Stimulated activated CD8-positive, alpha-beta memory T cell treated with anti-CD3 and anti-CD28 coated beads, Interleukin-2, amount 100 ng/mL, for 1 hour (primary cell): Measurements from ENCODE around the gene SCGB1A1.

Experiments
- DNase-seq, 2 donors: peaks; one replicate each; pipeline ENCODE4 v3.0.0-alpha.2; 2020; ENCODE audit warnings: low read depth in 2 of 2

SCGB1A1 gene

DNA sequence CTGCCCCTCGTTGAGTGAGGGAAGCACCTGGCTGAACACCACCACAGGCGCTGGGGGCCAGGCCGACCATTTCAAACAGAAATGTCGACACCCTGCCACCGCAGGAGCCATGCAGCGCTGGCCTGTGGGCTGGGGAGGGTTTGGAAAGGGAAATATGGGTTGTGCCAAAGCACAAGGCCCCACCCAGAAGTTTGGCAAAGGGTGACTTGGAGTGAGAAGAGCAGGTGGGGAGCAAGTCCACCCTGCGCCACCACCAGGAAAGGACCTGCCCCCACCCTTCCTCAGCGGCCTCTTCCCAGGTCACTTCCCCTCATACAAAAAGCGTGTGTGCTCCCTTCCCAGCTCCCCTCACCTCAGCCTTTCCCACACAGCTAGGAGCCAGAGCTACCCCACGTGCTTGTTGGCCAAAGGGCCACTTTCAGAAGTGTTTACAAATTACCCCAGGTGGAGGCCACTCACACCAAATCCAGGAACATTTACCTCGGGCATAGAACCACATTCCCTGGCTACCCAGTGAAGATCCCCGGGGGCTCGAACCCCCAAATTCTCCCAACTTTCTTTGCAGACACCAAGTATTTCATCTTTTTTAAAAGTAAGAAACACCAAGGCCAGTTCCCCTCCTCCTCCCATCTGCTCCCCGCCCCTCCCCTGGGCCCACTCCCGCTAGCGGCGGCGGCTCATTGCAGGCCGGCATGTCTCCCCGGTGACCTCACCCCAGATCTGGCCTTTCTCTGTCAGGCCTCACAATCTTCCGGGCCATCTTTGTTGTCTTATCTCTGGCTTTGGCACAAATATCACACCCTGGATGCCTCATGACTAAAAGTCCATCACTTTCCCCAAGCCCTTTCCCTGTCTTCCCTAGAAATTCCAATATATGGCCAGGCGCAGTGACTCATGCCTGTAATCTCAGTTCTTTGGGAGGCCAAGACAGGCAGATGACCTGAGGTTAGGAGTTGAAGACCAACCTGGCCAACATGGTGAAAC lies 20.5 kb upstream of the SCGB1A1 start:
- DNase-seq = no peak

DNA sequence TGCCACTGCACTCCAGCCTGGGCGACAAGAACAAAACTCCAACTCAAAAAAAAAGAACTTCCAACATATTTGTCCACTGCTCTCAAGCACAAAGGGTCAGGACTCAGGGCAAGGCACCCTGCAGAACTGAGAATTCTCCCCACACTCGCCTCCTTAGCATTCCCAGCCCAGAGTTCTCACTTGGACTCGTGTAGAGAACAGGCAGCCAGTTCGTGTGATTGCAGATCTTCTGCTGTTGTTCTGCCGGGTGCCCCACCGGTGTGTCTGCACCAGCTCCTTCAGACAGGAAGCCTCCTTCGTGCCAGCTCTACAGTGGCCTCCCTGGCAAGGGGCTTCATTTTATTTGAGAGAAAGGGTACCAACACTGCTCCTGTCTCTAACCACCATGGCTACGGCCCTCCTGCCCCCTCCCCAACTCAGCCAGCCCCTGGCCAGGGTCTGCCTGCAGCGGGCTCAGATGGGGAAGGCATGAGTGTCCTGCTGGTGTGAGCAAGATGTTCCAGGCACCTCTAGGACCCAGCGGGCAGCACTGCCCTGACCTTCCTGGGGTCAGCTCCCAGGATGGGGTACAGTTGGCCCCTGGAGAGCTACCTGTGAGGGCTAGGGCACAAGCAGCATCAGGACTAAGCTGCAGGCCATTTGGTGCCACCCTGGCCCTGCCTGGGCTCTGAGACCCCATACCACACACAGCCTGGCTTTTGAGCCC lies 19.5 kb upstream of the SCGB1A1 start:
- no peak for DNase-seq

- no peak for DNase-seq
Observed at GRCh38 chr11:62399878-62400266, 19.0 kb upstream of the SCGB1A1 start.

DNA sequence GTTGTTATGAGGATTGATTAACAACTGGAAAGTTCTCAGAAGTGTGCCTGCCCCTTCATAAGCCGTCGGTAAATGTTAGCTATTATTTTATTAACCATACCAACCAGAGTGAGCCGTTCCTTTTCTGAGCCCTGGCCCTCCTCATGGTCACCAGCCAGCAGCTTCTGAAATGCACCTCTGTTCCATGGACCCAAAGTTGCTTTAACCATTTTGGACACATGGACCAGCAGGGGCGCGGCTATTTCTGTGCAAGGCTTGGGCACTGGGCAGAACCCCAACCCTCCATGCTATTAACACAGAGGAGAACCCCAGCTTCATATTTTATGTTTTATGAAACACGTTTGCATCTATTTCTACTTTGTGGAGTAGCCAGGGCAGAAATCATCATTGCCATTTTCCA lies 18.6 kb upstream of the SCGB1A1 start:
- no peak for DNase-seq

DNA sequence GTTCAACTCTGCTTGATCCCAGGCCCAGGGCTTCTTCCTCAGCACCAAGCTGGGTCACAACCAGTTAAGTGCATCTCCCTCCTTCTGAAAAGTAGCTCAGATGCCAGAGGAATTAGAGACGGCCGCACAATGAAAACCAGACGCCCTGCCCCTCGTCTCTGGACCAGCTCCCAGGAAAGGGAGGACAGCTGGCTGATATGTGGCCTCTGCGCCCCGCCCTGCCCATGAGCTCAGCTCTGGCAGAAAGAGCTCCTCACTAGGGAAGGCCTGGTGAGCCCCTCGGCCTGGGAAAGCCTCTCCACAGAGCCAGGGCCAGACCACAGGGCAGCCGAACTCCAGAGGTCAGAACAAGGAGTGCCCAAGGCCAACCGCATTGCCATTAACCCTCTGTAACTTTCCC lies 18.1 kb upstream of the SCGB1A1 start:
- no peak for DNase-seq

- DNase-seq = no peak
Observed at GRCh38 chr11:62401356-62401755, 17.5 kb upstream of the SCGB1A1 start.

DNA sequence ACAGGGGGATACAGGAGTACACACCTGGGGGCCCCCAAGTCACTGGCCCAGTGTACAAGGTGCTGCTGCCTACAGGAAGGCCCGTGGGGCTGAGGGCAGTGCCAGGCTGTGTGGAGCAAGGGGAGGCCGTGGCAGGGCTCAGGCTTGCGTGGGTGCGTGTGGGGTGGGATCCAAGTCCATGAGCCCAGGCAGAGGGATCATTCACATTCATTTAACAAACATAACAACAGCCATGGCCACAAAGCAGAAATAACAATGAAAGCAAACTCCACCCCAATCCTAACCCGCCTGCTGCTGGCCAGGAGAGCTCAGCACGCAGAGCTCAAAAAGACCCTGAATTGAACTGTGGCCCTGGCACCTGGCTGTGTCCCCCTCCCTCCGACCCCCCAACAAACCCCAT lies 17.0 kb upstream of the SCGB1A1 start:
- DNase-seq = no peak

DNA sequence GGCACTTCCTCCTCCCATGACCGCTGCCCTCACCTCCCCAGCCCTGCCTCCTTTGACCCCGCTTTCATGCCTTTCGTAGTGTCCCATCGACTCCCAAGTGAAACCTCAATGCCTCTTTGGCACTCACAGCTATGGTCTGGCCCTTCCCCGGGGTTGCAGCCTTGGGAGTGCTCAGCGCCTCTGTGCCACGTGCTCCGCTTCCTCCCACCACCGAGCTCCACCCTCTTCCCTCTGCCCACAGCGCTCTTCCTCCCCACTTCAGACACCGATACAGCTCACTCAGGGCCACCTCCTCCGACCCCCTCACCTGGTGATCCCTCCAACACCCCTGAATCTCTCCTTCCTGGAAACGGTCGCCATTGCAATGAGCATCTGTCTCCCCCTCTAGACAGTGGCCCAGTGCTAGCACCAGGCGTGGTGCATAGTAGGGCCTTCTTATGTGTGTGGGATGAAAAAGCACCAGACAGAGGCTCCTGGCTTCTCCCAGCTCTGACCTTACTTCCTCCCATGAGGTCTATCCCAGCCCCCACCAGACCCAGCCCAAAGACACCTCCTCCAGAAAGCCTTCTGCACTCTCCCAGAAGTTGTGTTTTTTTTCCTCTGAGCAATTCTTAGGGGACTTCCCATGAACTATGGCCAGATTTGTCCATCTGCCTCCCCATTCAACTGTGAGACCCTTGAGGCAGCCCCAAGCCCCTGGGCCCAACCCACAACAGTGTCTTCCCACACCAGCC lies 16.4 kb upstream of the SCGB1A1 start:
- DNase-seq = peak in 1 of 2 donors; percentile 19

- DNase-seq = no peak
Observed at GRCh38 chr11:62402960-62403730, 15.7 kb upstream of the SCGB1A1 start.

GRCh38 chr11:62404435-62404834 lies 14.4 kb upstream of the SCGB1A1 start:
- DNase-seq = no peak

DNA sequence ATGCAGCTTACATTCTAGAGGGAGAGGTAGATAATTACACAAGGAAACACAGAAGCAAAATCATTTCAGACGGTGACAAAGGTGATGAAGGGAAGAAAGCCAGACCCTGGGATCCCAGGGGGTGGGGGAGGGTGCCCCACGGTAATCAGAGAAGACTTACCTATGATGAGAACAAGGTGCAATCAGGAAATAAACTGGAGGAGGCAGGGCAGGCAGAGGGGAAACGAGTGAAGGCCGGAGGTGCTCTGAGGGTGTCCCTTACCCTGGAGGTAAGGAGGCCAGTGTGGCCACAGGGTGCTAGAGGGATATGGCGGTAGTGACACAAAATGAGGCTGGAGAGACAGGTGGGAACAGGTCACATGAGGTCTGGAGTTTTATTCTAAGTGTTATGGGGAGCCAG lies 13.9 kb upstream of the SCGB1A1 start:
- no peak for DNase-seq

- no peak for DNase-seq
Observed at GRCh38 chr11:62406034-62406433, 12.8 kb upstream of the SCGB1A1 start.

DNA sequence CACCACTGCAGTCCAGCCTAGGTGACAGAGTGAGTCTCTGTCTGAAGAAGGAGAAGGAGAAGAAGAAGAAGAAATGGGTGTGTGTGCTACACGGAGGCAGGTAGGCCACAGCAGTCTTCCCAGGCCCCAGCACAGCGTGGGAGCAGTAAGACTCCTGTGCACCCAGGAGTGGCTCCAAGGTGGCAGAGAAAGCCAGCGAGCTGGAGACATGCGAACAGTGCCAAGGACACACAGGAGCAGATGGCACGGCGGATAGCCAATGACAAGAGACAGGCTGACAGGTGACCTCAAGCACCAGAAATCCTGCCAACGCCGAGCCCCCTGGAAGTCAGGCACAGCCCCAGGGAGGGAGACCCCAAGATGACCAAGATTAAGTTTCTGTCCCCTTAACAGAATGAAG lies 9.0 kb upstream of the SCGB1A1 start:
- DNase-seq = no peak

DNA sequence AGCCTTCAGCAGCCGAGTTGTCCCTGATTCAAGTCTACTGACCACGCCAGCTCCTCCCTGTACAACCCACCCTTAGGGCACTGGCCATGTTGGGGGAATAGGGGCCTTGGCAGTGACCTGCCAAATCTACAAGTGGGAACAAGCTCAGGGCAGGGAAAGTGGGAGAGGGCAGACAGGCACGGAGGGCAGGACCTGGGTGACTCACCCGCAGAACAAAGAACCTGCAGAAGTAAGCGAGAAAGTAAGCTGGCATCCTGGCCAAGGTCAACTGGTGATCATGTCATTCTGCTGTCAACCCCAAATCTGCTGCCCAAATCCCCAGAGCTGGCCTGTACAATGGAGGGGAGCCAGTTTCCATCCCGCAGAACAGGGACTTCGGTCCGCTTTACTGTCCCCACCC lies 7.9 kb upstream of the SCGB1A1 start:
- no peak for DNase-seq

- no peak for DNase-seq
Observed at GRCh38 chr11:62411524-62411923, 7.3 kb upstream of the SCGB1A1 start.

DNA sequence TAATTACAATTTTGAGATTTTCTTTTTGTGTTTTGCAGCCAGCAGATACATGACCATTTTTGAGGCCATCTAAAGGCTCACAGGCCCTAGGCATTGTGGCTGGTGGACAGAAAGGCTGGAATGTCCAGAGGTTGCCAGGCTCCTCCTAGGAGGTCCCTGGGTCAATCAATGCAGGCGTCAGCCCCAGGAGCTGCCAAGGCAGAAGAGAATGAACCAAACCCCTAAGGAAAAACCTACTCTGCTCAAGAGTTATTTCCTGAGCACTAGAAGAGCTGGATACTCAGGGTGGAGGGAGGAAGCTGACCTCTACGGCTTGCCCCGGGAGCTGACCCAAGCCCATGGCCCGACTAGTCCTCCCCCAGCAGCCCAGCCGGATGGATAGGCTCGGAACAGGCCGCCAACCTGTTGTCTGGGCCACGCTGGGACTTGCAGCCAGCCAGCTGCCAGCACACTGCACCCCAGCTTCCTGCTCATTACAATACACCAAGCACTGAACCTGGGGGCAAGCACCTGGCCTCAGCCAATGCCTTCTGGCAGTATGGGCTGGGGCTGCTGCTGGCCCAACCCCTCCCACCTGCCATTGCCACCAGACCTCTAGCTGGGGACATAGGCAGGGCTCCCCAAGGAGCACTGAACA lies 5.7 kb upstream of the SCGB1A1 start:
- DNase-seq = no peak

DNA sequence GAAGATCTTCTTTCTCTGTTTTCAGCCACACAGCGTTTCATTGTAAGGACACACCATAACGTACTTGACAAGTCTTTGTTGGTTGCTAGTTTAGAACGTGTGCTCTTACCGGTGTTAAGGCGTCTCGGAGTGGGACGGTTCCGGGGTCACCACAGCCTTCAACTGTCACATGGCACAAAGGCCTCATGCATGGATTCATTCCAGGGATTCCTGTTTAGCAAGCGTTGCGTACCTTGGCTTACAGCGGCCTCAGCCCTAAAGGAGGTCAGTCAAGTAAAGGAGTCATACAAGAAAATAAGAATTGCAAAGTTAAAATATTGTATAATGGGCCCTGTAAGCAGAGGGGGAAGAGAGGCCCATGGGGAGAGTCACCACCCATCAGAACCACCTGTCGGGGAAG lies 2.2 kb upstream of the SCGB1A1 start:
- DNase-seq = no peak

- DNase-seq = no peak
Observed at GRCh38 chr11:62418136-62418535, 697 bp upstream of the SCGB1A1 start.

GRCh38 chr11:62419314-62419929 lies 589 bp downstream of the SCGB1A1 start:
- DNase-seq = no peak

GRCh38 chr11:62419943-62420342 lies 1.1 kb downstream of the SCGB1A1 start:
- no peak for DNase-seq

GRCh38 chr11:62420882-62421281 lies 2.0 kb downstream of the SCGB1A1 start:
- DNase-seq = no peak
